22Rv1 (cell line): ENCODE data around the gene COL16A1.

Source experiments
- H3K27ac ChIP-seq: fragments of 450-650 bp; 2 replicates; pipeline ENCODE4 v1.5.1; 2017
- ZFX ChIP-seq: fragments of 450-650 bp; IDR thresholded peaks from 2 replicates; pipeline ENCODE4 v1.6.1; 2017; ENCODE audit warnings: antibody characterized with exemption, borderline replicate concordance
- TF ChIP-seq, protein P1 (sequence below): fragments of 450-650 bp; IDR thresholded peaks from 2 replicates; pipeline ENCODE4 v1.5.1; 2017; ENCODE audit warnings: mild to moderate bottlenecking

Gene COL16A1

GRCh38 chr1:31704271-31705079 is 658 bp upstream of the COL16A1 start:
- H3K27ac ChIP-seq: peak overlapping the region; percentile 61

GRCh38 chr1:31702836-31703404 is 897 bp downstream of the COL16A1 start:
- H3K27ac ChIP-seq: no peak overlapping the region
- TF ChIP-seq ZFX: no peak
- TF ChIP-seq, protein P1, sequence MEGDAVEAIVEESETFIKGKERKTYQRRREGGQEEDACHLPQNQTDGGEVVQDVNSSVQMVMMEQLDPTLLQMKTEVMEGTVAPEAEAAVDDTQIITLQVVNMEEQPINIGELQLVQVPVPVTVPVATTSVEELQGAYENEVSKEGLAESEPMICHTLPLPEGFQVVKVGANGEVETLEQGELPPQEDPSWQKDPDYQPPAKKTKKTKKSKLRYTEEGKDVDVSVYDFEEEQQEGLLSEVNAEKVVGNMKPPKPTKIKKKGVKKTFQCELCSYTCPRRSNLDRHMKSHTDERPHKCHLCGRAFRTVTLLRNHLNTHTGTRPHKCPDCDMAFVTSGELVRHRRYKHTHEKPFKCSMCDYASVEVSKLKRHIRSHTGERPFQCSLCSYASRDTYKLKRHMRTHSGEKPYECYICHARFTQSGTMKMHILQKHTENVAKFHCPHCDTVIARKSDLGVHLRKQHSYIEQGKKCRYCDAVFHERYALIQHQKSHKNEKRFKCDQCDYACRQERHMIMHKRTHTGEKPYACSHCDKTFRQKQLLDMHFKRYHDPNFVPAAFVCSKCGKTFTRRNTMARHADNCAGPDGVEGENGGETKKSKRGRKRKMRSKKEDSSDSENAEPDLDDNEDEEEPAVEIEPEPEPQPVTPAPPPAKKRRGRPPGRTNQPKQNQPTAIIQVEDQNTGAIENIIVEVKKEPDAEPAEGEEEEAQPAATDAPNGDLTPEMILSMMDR: no peak

More at GRCh38 chr1:31704271-31705079, 658 bp upstream of the COL16A1 start:
- no peak for TF ChIP-seq ZFX
- TF ChIP-seq, protein P1: no peak

DNA sequence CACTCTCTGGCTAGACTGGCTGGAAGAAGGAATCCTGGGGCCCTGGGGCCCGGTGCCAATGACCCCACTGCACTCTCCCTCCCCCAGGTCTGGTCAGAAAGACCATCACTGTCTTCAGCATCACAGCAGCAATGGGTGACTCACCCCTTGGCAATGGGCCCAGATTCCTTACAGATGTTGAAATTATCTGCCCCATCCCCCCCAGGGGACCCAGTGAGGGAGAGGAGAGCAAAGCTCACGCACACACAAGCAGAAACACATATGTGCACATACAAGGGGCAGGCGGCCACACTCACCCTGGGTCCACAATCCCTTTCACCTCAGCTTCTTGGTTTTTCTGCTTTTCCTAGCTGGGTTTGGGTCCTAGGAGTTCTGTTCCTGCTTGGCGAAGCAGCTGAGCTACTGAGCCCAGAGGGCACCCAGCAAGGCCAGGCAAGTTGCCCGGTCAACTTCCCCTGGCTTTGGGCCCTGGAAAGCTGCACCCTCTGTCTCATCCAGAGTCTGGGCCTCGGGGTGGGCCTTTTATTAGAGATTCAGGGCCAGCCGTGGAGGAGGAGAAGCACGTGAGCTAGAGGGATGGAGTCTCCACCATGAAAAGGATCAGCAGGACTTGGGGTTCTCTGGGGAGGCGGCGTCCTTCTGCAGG is 2.6 kb downstream of the COL16A1 start:
- no peak overlapping the region for H3K27ac ChIP-seq
- TF ChIP-seq ZFX: no peak
- TF ChIP-seq, protein P1: no peak

- TF ChIP-seq, protein P1: no peak
- no peak for TF ChIP-seq ZFX
- H3K27ac ChIP-seq: no peak overlapping the region
These were observed 3.2 kb downstream of the COL16A1 start for GRCh38 chr1:31700468-31701090.

DNA sequence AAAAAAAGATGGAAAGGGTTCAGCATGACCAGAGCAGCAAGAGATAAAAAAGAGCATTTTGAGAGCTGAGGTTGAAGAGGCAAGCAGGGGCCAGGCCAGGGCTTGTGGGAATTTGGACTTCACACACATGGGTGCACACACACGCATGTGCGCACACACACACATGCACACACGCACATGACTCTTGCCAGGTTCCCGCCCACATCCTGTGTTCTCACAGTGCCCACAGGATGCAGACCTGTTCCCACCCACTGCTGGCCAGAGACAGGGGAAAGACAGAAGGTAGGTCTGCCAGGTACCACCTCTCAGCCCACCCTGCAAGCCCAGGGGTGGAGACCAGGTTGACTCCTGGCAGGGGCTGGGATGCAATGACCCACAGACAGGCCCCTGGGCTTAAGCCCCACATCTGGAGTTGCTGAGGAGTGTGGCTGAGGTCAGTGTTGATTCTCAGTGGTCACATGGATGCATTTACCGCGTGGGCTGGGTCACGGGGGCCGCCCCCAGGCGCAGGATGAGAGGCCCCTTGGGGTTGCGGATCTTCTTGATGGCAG is 4.4 kb downstream of the COL16A1 start:
- TF ChIP-seq ZFX: no peak
- TF ChIP-seq, protein P1: no peak
- H3K27ac ChIP-seq: no peak overlapping the region

GRCh38 chr1:31697369-31697984 is 6.3 kb downstream of the COL16A1 start:
- TF ChIP-seq, protein P1: no peak
- TF ChIP-seq ZFX: no peak
- no peak overlapping the region for H3K27ac ChIP-seq
